Measurements from ENCODE around the gene HMGB1. TPM values are rescaled to one million over a fixed set of nuclear protein-coding genes. Genes with fewer than 3 reads are reported as not detected.

The HMGB1 gene
- total and polyA plus RNA-seq, 3 experiments from 2014 or later = 642 to 729 (median 694) TPM

GRCh38 chr13:30495746-30496145 lies 30.0 kb upstream of the HMGB1 start:
- H3K36me3 ChIP-seq (ENCODE audit: insufficient read depth, low read length) = no peaks in the 10 kb centered on the region
- no peak overlapping the region for H3K27ac ChIP-seq (ENCODE audit: low read depth, low read length)
- ChIA-PET POLR2A (no interaction called here), CTCF (no interaction called here)
- Mint-ChIP-seq H3K27ac (no peak overlapping the region), H3K36me3 (peaks cover 0 to 3% (median 0%) of the 10 kb centered on the region in 3 donors), H3K27me3 (no peaks in the 10 kb centered on the region), H3K4me3 (no peak overlapping the region), H3K4me1 (no peaks in the 10 kb centered on the region), H3K9me3 (no peaks in the 10 kb centered on the region)
- H3K4me1 ChIP-seq (ENCODE audit: insufficient read depth, low read length) = no peaks in the 10 kb centered on the region
- DNase-seq = no peak
- no peaks in the 10 kb centered on the region for H3K27me3 ChIP-seq (ENCODE audit: insufficient read depth, low read length, poor library complexity, severe bottlenecking)
- no peaks in the 10 kb centered on the region for H3K9me3 ChIP-seq (ENCODE audit: low read length)
- no peak overlapping the region for H3K4me3 ChIP-seq (ENCODE audit: low read length)

GRCh38 chr13:30493658-30494381 lies 28.1 kb upstream of the HMGB1 start:
- H3K27ac Mint-ChIP-seq = peak overlapping the region in 1 of 8 donors; percentile 91
- H3K36me3 Mint-ChIP-seq = no peaks in the 10 kb centered on the region
- ChIA-PET POLR2A (no interaction called here), CTCF (no interaction called here)
- H3K4me1 Mint-ChIP-seq = no peaks in the 10 kb centered on the region
- DNase-seq = no peak
- H3K4me1 ChIP-seq (ENCODE audit: insufficient read depth, low read length) = no peaks in the 10 kb centered on the region
- no peak overlapping the region for H3K4me3 ChIP-seq (ENCODE audit: low read length)
- H3K27me3 Mint-ChIP-seq = no peaks in the 10 kb centered on the region
- H3K36me3 ChIP-seq (ENCODE audit: insufficient read depth, low read length) = no peaks in the 10 kb centered on the region
- H3K27ac ChIP-seq (ENCODE audit: low read depth, low read length) = no peak overlapping the region
- H3K27me3 ChIP-seq (ENCODE audit: insufficient read depth, low read length, poor library complexity, severe bottlenecking) = no peaks in the 10 kb centered on the region
- H3K9me3 ChIP-seq (ENCODE audit: low read length) = no peaks in the 10 kb centered on the region
- H3K9me3 Mint-ChIP-seq = no peaks in the 10 kb centered on the region
- no peak overlapping the region for H3K4me3 Mint-ChIP-seq

- no peak overlapping the region for H3K27ac Mint-ChIP-seq
- Histone ChIP-seq H3K4me3 (ENCODE audit: low read length) (no peak overlapping the region), H3K36me3 (ENCODE audit: insufficient read depth, low read length) (no peaks in the 10 kb centered on the region), H3K27me3 (ENCODE audit: insufficient read depth, low read length, poor library complexity, severe bottlenecking) (no peaks in the 10 kb centered on the region), H3K9me3 (ENCODE audit: low read length) (no peaks in the 10 kb centered on the region), H3K4me1 (ENCODE audit: insufficient read depth, low read length) (no peaks in the 10 kb centered on the region), H3K27ac (ENCODE audit: low read depth, low read length) (no peak overlapping the region)
- no peaks in the 10 kb centered on the region for H3K4me1 Mint-ChIP-seq
- POLR2A ChIA-PET = no interaction called here
- peaks cover 6 to 13% of the 10 kb centered on the region in 2 donors for H3K27me3 Mint-ChIP-seq
- DNase-seq = no peak
- H3K9me3 Mint-ChIP-seq = no peaks in the 10 kb centered on the region
- CTCF ChIA-PET = no interaction called here
- peaks cover 0 to 5% (median 0%) of the 10 kb centered on the region in 3 donors for H3K36me3 Mint-ChIP-seq
- H3K4me3 Mint-ChIP-seq = no peak overlapping the region
These were observed 21.3 kb upstream of the HMGB1 start for GRCh38 chr13:30487075-30487470.

- DNase-seq = no peak
- Mint-ChIP-seq H3K27me3 (peaks cover 6 to 13% of the 10 kb centered on the region in 2 donors), H3K27ac (no peak overlapping the region), H3K4me1 (no peaks in the 10 kb centered on the region), H3K36me3 (peaks cover 0 to 5% (median 0%) of the 10 kb centered on the region in 3 donors), H3K9me3 (no peaks in the 10 kb centered on the region), H3K4me3 (no peak overlapping the region)
- POLR2A ChIA-PET = no interaction called here
- Histone ChIP-seq H3K9me3 (ENCODE audit: low read length) (no peaks in the 10 kb centered on the region), H3K27ac (ENCODE audit: low read depth, low read length) (no peak overlapping the region), H3K36me3 (ENCODE audit: insufficient read depth, low read length) (no peaks in the 10 kb centered on the region), H3K4me3 (ENCODE audit: low read length) (no peak overlapping the region), H3K27me3 (ENCODE audit: insufficient read depth, low read length, poor library complexity, severe bottlenecking) (no peaks in the 10 kb centered on the region), H3K4me1 (ENCODE audit: insufficient read depth, low read length) (no peaks in the 10 kb centered on the region)
- CTCF ChIA-PET = no interaction called here
These were observed 20.7 kb upstream of the HMGB1 start for GRCh38 chr13:30486230-30487074.

- no peaks in the 10 kb centered on the region for H3K36me3 Mint-ChIP-seq
- H3K4me3 Mint-ChIP-seq = no peak overlapping the region
- H3K4me1 Mint-ChIP-seq = no peaks in the 10 kb centered on the region
- ChIA-PET CTCF (interaction anchor here (1.3 kb wide), 1 partner anchor 9 kb away, joined by 3 read pairs; no protein-coding TSS in a partner anchor), POLR2A (no interaction called here)
- Histone ChIP-seq H3K4me3 (ENCODE audit: low read length) (no peak overlapping the region), H3K9me3 (ENCODE audit: low read length) (no peaks in the 10 kb centered on the region), H3K36me3 (ENCODE audit: insufficient read depth, low read length) (no peaks in the 10 kb centered on the region), H3K4me1 (ENCODE audit: insufficient read depth, low read length) (no peaks in the 10 kb centered on the region), H3K27ac (ENCODE audit: low read depth, low read length) (no peak overlapping the region), H3K27me3 (ENCODE audit: insufficient read depth, low read length, poor library complexity, severe bottlenecking) (no peaks in the 10 kb centered on the region)
- H3K27ac Mint-ChIP-seq = no peak overlapping the region
- DNase-seq = no peak
- H3K27me3 Mint-ChIP-seq = peaks cover 0 to 7% of the 10 kb centered on the region in 2 donors
- no peaks in the 10 kb centered on the region for H3K9me3 Mint-ChIP-seq
These were observed 15.6 kb upstream of the HMGB1 start for GRCh38 chr13:30481241-30481760.

GRCh38 chr13:30480292-30480950 lies 14.7 kb upstream of the HMGB1 start:
- Histone ChIP-seq H3K4me3 (ENCODE audit: low read length) (no peak overlapping the region), H3K27me3 (ENCODE audit: insufficient read depth, low read length, poor library complexity, severe bottlenecking) (no peaks in the 10 kb centered on the region), H3K9me3 (ENCODE audit: low read length) (no peaks in the 10 kb centered on the region), H3K36me3 (ENCODE audit: insufficient read depth, low read length) (no peaks in the 10 kb centered on the region), H3K4me1 (ENCODE audit: insufficient read depth, low read length) (no peaks in the 10 kb centered on the region), H3K27ac (ENCODE audit: low read depth, low read length) (no peak overlapping the region)
- ChIA-PET CTCF (no interaction called here), POLR2A (no interaction called here)
- Mint-ChIP-seq H3K4me3 (peak overlapping the region in 1 of 7 donors; percentile 23), H3K36me3 (no peaks in the 10 kb centered on the region), H3K9me3 (no peaks in the 10 kb centered on the region), H3K27ac (no peak overlapping the region), H3K27me3 (peaks cover 0 to 5% of the 10 kb centered on the region in 2 donors), H3K4me1 (no peaks in the 10 kb centered on the region)
- no peak for DNase-seq

- ChIA-PET CTCF (no interaction called here), POLR2A (no interaction called here)
- no peak overlapping the region for H3K4me3 ChIP-seq (ENCODE audit: low read length)
- no peak overlapping the region for H3K27ac Mint-ChIP-seq
- H3K4me1 ChIP-seq (ENCODE audit: insufficient read depth, low read length) = no peaks in the 10 kb centered on the region
- H3K9me3 ChIP-seq (ENCODE audit: low read length) = no peaks in the 10 kb centered on the region
- no peaks in the 10 kb centered on the region for H3K36me3 Mint-ChIP-seq
- DNase-seq = no peak
- no peak overlapping the region for H3K4me3 Mint-ChIP-seq
- no peaks in the 10 kb centered on the region for H3K27me3 ChIP-seq (ENCODE audit: insufficient read depth, low read length, poor library complexity, severe bottlenecking)
- peaks cover 0 to 3% of the 10 kb centered on the region in 2 donors for H3K27me3 Mint-ChIP-seq
- no peak overlapping the region for H3K27ac ChIP-seq (ENCODE audit: low read depth, low read length)
- H3K9me3 Mint-ChIP-seq = no peaks in the 10 kb centered on the region
- no peaks in the 10 kb centered on the region for H3K36me3 ChIP-seq (ENCODE audit: insufficient read depth, low read length)
- no peaks in the 10 kb centered on the region for H3K4me1 Mint-ChIP-seq
These were observed 14.1 kb upstream of the HMGB1 start for GRCh38 chr13:30479883-30480219.
